Nephron progenitor cell (in vitro differentiated cells): ENCODE results near the gene CSTA.

ENCODE experiments used
- DNase-seq: peaks from one replicate; pipeline ENCODE4 v3.0.0; 2021
- H3K27ac Mint-ChIP-seq: 2 replicates; pipeline ENCODE4 v1.8.0; 2021; ENCODE audit warnings: mild to moderate bottlenecking, moderate library complexity, mixed read lengths
- H3K27me3 Mint-ChIP-seq: 2 replicates; pipeline ENCODE4 v1.8.0; 2021; ENCODE audit warnings: mild to moderate bottlenecking, low read depth, mixed read lengths; ENCODE audit not compliant: poor library complexity
- H3K36me3 Mint-ChIP-seq: 2 replicates; pipeline ENCODE4 v1.8.0; 2021; ENCODE audit warnings: low read depth, mixed read lengths
- H3K4me1 Mint-ChIP-seq: 2 replicates; pipeline ENCODE4 v1.8.0; 2021; ENCODE audit warnings: mixed read lengths
- H3K4me3 Mint-ChIP-seq: 2 replicates; pipeline ENCODE4 v1.8.0; 2021; ENCODE audit warnings: mild to moderate bottlenecking, moderate library complexity, mixed read lengths
- H3K9me3 Mint-ChIP-seq: 2 replicates; pipeline ENCODE4 v1.8.0; 2021; ENCODE audit warnings: mild to moderate bottlenecking, moderate library complexity, mixed read lengths
- TF ChIP-seq, protein P1 (sequence below): fragments of 200-600 bp; sonication (generic); IDR thresholded peaks from 2 replicates; pipeline ENCODE4 v1.5.0; 2021; ENCODE audit warnings: antibody characterized with exemption

CSTA gene

DNA sequence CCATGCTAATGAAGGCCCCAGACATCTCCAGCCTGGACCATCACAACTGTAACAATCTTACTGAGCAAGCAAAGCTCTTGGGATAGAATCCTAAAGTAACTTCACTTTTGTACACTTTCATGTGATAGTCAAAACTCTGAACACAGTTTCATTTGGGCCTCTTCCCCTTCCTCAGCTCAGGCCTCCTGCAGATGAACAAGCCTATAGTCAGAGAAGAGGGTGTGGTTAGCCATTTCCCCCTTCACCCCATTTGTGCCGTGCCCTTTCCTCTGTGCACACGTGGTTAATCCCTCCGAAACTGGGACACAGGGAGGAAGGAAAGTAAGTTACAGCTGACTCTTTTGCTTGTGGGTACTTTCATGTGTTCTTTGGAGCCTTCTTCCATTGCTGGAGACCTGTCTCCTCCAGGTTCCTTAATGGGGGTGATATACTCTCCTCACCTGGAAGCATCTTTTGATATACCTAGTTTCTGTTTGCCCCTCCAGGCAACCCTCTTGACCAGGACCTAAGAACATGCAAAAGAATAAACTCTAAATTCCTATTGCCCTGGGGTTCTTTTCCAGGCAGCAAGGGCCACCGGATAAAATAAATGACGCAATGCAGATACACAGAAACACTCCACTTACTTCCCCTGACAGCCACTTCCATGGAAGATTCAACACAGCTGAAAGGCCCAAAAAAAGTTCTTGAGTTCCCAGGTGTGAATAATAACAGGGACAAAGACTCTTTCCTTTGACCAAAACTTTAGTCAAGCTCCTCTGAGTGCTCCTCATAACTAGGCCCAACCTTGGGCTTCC lies 29.6 kb upstream of the CSTA start:
- Mint-ChIP-seq H3K4me1 (no peaks in the 10 kb centered on the region), H3K4me3 (no peak overlapping the region), H3K27me3 (peaks cover 6% of the 10 kb centered on the region), H3K9me3 (peaks cover 2% of the 10 kb centered on the region), H3K27ac (no peak overlapping the region), H3K36me3 (no peaks in the 10 kb centered on the region)
- no peak for DNase-seq
- TF ChIP-seq, protein P1, sequence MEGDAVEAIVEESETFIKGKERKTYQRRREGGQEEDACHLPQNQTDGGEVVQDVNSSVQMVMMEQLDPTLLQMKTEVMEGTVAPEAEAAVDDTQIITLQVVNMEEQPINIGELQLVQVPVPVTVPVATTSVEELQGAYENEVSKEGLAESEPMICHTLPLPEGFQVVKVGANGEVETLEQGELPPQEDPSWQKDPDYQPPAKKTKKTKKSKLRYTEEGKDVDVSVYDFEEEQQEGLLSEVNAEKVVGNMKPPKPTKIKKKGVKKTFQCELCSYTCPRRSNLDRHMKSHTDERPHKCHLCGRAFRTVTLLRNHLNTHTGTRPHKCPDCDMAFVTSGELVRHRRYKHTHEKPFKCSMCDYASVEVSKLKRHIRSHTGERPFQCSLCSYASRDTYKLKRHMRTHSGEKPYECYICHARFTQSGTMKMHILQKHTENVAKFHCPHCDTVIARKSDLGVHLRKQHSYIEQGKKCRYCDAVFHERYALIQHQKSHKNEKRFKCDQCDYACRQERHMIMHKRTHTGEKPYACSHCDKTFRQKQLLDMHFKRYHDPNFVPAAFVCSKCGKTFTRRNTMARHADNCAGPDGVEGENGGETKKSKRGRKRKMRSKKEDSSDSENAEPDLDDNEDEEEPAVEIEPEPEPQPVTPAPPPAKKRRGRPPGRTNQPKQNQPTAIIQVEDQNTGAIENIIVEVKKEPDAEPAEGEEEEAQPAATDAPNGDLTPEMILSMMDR = no peak

DNA sequence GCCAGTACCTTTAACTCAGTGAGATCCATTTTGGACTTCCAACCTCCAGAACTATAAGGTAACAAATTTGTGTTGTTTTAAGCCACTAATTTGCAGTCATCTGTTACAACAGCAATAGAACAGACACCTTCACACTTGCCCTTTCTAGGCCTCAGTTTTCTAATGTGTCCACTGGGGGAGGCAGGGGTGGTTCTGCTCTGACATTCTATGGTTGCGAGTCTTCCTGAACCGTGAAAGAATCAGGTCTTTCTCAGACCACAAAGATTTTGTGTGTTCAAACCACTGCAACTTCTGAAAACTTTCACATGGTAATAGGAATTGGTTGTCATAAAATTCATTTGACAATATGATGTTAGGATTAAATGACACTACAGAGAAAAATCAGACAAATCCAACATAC lies 26.8 kb upstream of the CSTA start:
- Mint-ChIP-seq H3K4me3 (no peak overlapping the region), H3K4me1 (no peaks in the 10 kb centered on the region), H3K9me3 (peaks cover 8% of the 10 kb centered on the region), H3K36me3 (no peaks in the 10 kb centered on the region), H3K27ac (no peak overlapping the region), H3K27me3 (peaks cover 2% of the 10 kb centered on the region)
- TF ChIP-seq, protein P1 = no peak
- DNase-seq = no peak

DNA sequence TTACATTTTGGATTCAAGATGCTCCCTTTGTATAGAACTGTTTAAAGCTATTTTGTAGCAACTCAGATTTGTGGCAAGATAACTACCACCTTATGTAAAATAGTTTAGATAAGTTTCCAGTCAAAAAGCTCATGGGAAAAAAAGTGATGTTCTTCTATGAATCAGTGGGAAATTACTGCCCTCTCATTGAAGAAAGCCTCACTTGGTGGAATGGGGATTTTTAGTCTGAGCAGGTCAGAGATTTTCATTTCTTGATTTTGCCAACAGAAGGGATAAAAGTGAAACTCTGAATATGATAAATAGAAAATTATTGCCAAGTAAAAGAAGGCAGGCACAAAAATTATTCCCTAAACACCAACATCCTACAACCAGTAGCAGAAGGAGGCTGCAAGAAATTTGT lies 25.8 kb upstream of the CSTA start:
- no peak overlapping the region for H3K4me3 Mint-ChIP-seq
- TF ChIP-seq, protein P1 = no peak
- no peaks in the 10 kb centered on the region for H3K36me3 Mint-ChIP-seq
- peaks cover 8% of the 10 kb centered on the region for H3K9me3 Mint-ChIP-seq
- no peak for DNase-seq
- H3K4me1 Mint-ChIP-seq = no peaks in the 10 kb centered on the region
- H3K27ac Mint-ChIP-seq = no peak overlapping the region
- peaks cover 2% of the 10 kb centered on the region for H3K27me3 Mint-ChIP-seq

DNA sequence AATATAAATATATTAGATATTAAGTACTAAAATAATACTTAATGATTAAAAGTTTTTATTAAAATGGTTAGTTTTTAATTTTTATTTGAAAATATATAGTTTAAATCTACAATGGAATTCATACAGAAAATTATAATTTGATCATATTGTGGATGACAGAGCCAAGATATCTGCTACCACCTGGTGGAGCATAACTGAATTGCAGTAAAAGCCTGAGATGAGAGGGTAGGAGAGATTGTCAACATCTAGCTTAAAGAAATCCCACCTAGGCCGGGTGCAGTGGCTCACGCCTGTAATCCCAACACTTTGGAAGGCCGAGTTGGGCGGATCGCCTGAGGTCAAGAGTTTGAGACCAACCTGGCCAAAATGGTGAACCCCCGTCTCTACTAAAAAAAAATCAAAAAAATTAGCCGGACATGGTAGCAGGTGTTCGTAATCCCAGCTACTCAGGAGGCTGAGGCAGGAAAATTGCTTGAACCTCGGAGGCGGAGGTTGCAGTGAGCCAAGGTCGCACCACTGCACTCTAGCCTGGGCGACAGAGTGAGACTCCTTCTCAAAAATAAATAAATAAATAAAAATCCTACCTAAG lies 25.1 kb upstream of the CSTA start:
- Mint-ChIP-seq H3K4me3 (no peak overlapping the region), H3K27ac (no peak overlapping the region), H3K27me3 (peaks cover 2% of the 10 kb centered on the region), H3K36me3 (no peaks in the 10 kb centered on the region), H3K9me3 (peaks cover 8% of the 10 kb centered on the region), H3K4me1 (no peaks in the 10 kb centered on the region)
- TF ChIP-seq, protein P1 = peak; percentile 53
- peak; percentile 7 for DNase-seq

DNA sequence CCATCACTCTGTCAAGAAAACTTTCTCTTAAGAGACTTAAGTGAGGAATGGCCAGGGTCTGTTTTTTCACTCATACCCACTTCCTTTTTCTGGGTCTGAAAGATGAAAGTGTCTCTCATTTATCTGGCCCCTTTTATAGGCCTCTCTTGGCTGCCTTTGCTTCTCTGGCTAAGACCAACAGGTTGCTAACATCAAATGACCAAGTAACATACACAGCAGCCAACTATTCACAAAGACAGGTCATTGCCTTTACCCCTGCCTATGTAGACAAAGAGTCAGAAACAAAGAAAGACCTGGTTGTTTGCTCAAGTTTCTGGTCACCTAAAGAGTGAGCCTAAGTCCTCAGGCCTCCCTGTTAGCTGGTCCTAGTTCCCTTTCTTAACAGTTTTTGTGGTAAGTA lies 24.0 kb upstream of the CSTA start:
- H3K4me3 Mint-ChIP-seq = no peak overlapping the region
- H3K4me1 Mint-ChIP-seq = no peaks in the 10 kb centered on the region
- no peaks in the 10 kb centered on the region for H3K36me3 Mint-ChIP-seq
- peaks cover 8% of the 10 kb centered on the region for H3K9me3 Mint-ChIP-seq
- H3K27ac Mint-ChIP-seq = no peak overlapping the region
- DNase-seq = no peak
- H3K27me3 Mint-ChIP-seq = peaks cover 2% of the 10 kb centered on the region
- TF ChIP-seq, protein P1 = no peak
